NCI-H2227 (cell line): ENCODE measurements around the gene AIFM2.
"Not testable (repeated sequence)": the region's sequence is repeated elsewhere in the genome, so short reads cannot be mapped to it uniquely, and the experiment has no call there.

Source experiments
- DNase-seq: peaks from one replicate; lab custom pipeline; 2025; ENCODE audit not compliant: unreplicated experiment; lab: John Stamatoyannopoulos, UW

Gene AIFM2

GRCh38 chr10:70096016-70096704 is 36.5 kb downstream of the AIFM2 start:
- no peak for DNase-seq

- no peak for DNase-seq
Measured at GRCh38 chr10:70094250-70094649, 38.4 kb downstream of the AIFM2 start.

- no peak for DNase-seq
Measured at GRCh38 chr10:70093335-70093944, 39.2 kb downstream of the AIFM2 start.

- DNase-seq = no peak
Measured at GRCh38 chr10:70092389-70092718, 40.3 kb downstream of the AIFM2 start.

- DNase-seq = no peak
Measured at GRCh38 chr10:70090951-70091350, 41.7 kb downstream of the AIFM2 start.

- DNase-seq = no peak
Measured at GRCh38 chr10:70090013-70090412, 42.6 kb downstream of the AIFM2 start.

- DNase-seq = no peak
Measured at GRCh38 chr10:70088308-70088698, 44.3 kb downstream of the AIFM2 start.

- no peak for DNase-seq
Measured at GRCh38 chr10:70087616-70088307, 44.9 kb downstream of the AIFM2 start.

- DNase-seq = no peak
Measured at GRCh38 chr10:70085975-70086613, 46.5 kb downstream of the AIFM2 start.

- no peak for DNase-seq
Measured at GRCh38 chr10:70084189-70084588, 48.4 kb downstream of the AIFM2 start.

GRCh38 chr10:70080789-70081188 is 51.8 kb downstream of the AIFM2 start:
- not testable (repeated sequence) for DNase-seq

GRCh38 chr10:70078937-70079336 is 53.7 kb downstream of the AIFM2 start:
- DNase-seq = no peak

GRCh38 chr10:70078329-70078728 is 54.3 kb downstream of the AIFM2 start:
- DNase-seq = no peak

- no peak for DNase-seq
Measured at GRCh38 chr10:70074971-70075370, 57.7 kb downstream of the AIFM2 start.

- DNase-seq = no peak
Measured at GRCh38 chr10:70074165-70074564, 58.5 kb downstream of the AIFM2 start.

- DNase-seq = no peak
Measured at GRCh38 chr10:70070834-70071233, 61.8 kb downstream of the AIFM2 start.

GRCh38 chr10:70069346-70069745 is 63.3 kb downstream of the AIFM2 start:
- no peak for DNase-seq

GRCh38 chr10:70068925-70069324 is 63.7 kb downstream of the AIFM2 start:
- no peak for DNase-seq

- DNase-seq = no peak
Measured at GRCh38 chr10:70067586-70067985, 65.0 kb downstream of the AIFM2 start.

GRCh38 chr10:70066190-70066589 is 66.4 kb downstream of the AIFM2 start:
- DNase-seq = no peak

GRCh38 chr10:70064486-70064885 is 68.1 kb downstream of the AIFM2 start:
- no peak for DNase-seq
